Brain microvascular endothelial cell (primary cell): ENCODE data around the gene LPIN1.
A peak's percentile ranks its signal among the peaks of the same experiment; 100 is the strongest.

Source experiments
- DNase-seq: peaks from one replicate; pipeline ENCODE4 v3.0.0-alpha.2; 2020
- H3K27ac ChIP-seq: fragments of 250-450 bp; sonication (Bioruptor Pico); 2 replicates; pipeline ENCODE4 v1.5.1; 2020; ENCODE audit warnings: mild to moderate bottlenecking, moderate library complexity
- H3K27me3 ChIP-seq: fragments of 250-450 bp; sonication (Bioruptor Pico); replicated peaks from 2 replicates; pipeline ENCODE4 v1.5.1; 2020; ENCODE audit warnings: mild to moderate bottlenecking
- H3K36me3 ChIP-seq: fragments of 250-450 bp; sonication (Bioruptor Pico); replicated peaks from 2 replicates; pipeline ENCODE4 v1.5.1; 2020; ENCODE audit warnings: mild to moderate bottlenecking
- H3K4me3 ChIP-seq: 2 replicates; pipeline ENCODE4 v1.5.1; 2011; ENCODE audit warnings: low read depth, mild to moderate bottlenecking, control low read depth, low read length, moderate library complexity
- CTCF ChIP-seq: IDR thresholded peaks from 2 replicates; pipeline ENCODE4 v1.5.1; 2011; ENCODE audit warnings: low read depth, mild to moderate bottlenecking, moderate library complexity, low read length, control low read depth, inconsistent platforms; ENCODE audit errors: missing control alignments
- in situ Hi-C: cut with HindIII; loops from 2 replicates; pipeline ENCODE4 v1.10.0; 2017; ENCODE audit warnings: low sequenced_read_pairs, low pct_ligation_motif_present

Gene LPIN1

GRCh38 chr2:11871421-11871820, 125.0 kb downstream of the LPIN1 start:
- H3K27ac ChIP-seq, result no peak overlapping the region
- H3K27me3 ChIP-seq, result no peaks in the 10 kb centered on the region
- no peak for TF ChIP-seq CTCF
- DNase-seq, result no peak
- H3K4me3 ChIP-seq, result no peak overlapping the region
- in situ Hi-C loops, result loop anchor here (25.0 kb wide), 1 partner anchor 841 kb away; the partner anchor contains the start of gene TRIB2
- no peaks in the 10 kb centered on the region for H3K36me3 ChIP-seq

- no peak overlapping the region for H3K27ac ChIP-seq
- peak; percentile 10 for DNase-seq
These were observed 126.0 kb downstream of the LPIN1 start for GRCh38 chr2:11872247-11872947.

GRCh38 chr2:11872948-11873269, 126.5 kb downstream of the LPIN1 start:
- in situ Hi-C loops, result loop anchor here (25.0 kb wide), 1 partner anchor 839 kb away; the partner anchor contains the start of gene TRIB2
- no peak overlapping the region for H3K27ac ChIP-seq
- no peaks in the 10 kb centered on the region for H3K36me3 ChIP-seq
- no peak for DNase-seq
- H3K4me3 ChIP-seq, result no peak overlapping the region
- no peak for TF ChIP-seq CTCF
- no peaks in the 10 kb centered on the region for H3K27me3 ChIP-seq

More at GRCh38 chr2:11872247-11872947, 126.0 kb downstream of the LPIN1 start:
- in situ Hi-C loops, result loop anchor here (25.0 kb wide), 1 partner anchor 840 kb away; the partner anchor contains the start of gene TRIB2
- Histone ChIP-seq H3K4me3 (no peak overlapping the region), H3K27me3 (no peaks in the 10 kb centered on the region), H3K36me3 (no peaks in the 10 kb centered on the region)
- TF ChIP-seq CTCF, result no peak

GRCh38 chr2:11873356-11874154, 127.1 kb downstream of the LPIN1 start:
- Histone ChIP-seq H3K4me3 (no peak overlapping the region), H3K27ac (no peak overlapping the region), H3K36me3 (no peaks in the 10 kb centered on the region), H3K27me3 (no peaks in the 10 kb centered on the region)
- no peak for DNase-seq
- in situ Hi-C loops, result loop anchor here (25.0 kb wide), 1 partner anchor 839 kb away; the partner anchor contains the start of gene TRIB2
- TF ChIP-seq CTCF, result no peak

GRCh38 chr2:11874861-11875260, 128.4 kb downstream of the LPIN1 start:
- in situ Hi-C loops, result loop anchor here (25.0 kb wide), 1 partner anchor 837 kb away; the partner anchor contains the start of gene TRIB2
- Histone ChIP-seq H3K27ac (no peak overlapping the region), H3K27me3 (no peaks in the 10 kb centered on the region), H3K4me3 (no peak overlapping the region), H3K36me3 (no peaks in the 10 kb centered on the region)
- DNase-seq, result no peak
- no peak for TF ChIP-seq CTCF
